GM19455 (cell line): ENCODE data around the gene THOC6.

Experiments used
- ATAC-seq: cut with Tn5 transposase; IDR thresholded peaks from one replicate; pipeline ENCODE4 v1.9.1; 2021; ENCODE audit not compliant: unreplicated experiment

The THOC6 gene

GRCh38 chr16:3014971-3015370 lies 8.9 kb upstream of the THOC6 start:
- no peak for ATAC-seq

DNA sequence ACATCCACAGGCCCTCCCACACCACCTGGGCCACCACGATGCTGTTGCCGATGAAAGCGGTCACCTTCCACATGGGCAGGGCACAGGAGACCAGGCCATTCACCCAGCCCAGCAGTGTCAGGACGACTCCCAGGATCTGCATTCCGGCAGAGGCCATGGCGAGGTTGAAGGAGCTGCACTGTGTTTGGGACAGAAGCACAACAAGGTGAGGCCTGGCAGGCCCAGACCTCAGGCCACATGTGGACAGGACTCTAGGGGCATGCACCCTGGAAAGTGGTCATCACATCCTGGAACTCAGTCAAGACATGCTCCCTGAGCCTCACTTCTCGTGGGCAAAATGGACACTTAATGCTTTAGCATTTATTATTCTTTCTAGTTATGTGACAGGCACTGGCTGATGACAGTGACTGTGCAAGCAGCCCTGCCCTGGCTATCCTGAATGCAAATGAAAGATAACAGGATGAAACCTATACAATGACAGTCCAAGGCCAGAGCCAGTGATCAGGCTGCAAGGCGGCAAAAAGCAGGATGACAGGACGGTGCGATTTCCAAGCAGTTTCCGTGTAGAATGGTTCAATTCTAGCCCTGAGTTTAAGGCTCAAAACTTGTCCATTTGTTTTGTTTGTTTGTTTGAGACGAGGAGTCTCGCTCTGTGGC lies 7.8 kb upstream of the THOC6 start:
- no peak for ATAC-seq

GRCh38 chr16:3017344-3017743 lies 6.5 kb upstream of the THOC6 start:
- ATAC-seq, result no peak

DNA sequence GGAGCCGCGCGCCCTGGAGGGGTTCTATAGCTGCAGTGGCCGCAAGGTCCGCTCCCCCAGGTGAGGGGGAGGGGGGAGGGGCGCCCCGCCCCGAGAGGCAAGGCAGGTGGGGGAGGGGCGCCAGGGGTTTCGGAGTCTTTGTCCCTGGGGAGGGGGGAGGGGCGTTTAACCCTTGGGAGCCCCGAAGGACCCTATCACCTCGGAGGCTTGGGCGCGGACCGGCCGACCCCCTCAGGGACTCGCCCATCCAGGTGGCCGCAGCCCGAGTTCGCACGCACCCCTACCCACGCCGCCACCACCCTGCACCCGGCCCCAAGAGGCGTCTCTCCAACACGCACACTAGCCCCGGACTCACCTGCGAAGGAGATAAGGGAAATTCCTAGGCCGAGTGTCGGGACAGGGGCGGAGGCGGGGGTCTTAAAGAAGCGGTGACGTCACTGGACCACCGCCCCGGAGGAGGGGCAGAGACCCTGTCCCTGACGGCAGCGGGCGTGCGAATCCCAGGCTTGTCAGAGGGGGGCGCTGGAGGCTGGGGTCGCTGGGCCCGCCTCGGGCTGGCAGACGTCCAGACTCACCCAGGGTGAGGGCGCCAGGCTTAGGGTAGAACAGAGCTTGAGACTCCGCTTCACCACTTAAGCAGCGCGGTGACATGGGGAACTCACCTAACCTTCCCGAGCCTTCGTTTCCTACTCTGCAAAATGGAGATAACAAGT lies 5.9 kb upstream of the THOC6 start, which contains the start of gene CLDN6:
CLDN6 (minus strand) TSS at position 390 of the 713 bp plus-strand sequence. CDS start 2,162 bp downstream, outside the sequence.
- no peak for ATAC-seq

GRCh38 chr16:3019594-3020246 lies 4.1 kb upstream of the THOC6 start:
- no peak for ATAC-seq

DNA sequence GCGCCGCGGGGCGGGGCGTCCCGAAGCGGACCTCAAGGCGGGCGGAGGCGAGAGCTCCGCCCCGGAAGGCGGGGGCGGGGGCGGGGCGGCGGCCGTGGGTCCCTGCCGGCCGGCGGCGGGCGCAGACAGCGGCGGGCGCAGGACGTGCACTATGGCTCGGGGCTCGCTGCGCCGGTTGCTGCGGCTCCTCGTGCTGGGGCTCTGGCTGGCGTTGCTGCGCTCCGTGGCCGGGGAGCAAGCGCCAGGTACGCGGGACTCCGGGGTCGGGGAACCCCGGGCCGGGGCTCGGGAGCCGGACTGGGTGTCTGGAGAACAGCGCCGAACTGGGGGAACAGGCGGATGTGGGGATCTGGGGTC lies 3.6 kb upstream of the THOC6 start, which contains the start of gene TNFRSF12A:
TNFRSF12A (plus strand) TSS at position 122 of the 357 bp plus-strand sequence; CDS start at position 152, 30 bp downstream.
- no peak for ATAC-seq

DNA sequence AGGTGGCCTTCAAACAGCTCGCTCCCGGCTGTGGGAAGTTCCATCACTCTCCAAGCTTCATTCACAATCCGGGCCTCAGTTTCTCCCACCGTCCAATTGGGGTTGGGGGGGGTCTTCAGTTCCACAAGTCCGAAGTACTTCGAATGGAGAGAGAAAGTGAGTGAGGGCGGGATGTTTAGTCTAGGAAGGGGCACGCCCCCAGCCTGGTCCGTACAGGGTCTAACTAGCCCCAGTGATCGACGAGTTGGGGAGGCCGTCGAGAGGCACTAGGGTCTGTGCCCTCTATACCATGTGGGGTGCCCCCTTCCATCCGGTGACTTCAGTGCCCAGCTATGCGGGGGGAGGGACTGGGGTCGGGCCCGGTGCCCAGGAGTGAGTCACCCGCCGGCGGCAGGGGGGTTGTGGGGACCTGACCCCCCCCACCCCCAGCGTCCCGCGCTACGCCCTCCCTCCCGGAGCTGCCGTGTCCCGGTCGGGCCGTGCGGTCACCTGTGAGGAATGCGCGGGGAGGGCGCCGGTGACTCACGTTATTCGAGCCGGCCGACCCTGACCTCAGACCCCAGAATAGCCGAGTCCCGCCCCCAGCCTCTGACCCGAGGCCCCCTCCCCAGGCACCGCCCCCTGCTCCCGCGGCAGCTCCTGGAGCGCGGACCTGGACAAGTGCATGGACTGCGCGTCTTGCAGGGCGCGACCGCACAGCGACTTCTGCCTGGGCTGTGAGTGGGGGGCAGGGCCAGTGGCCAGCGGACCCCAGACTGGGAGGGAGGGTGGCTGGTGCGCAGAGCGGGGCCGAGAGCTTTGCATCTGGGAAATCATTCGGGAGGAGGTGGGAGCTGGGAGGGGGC lies 3.0 kb upstream of the THOC6 start:
- no peak for ATAC-seq

DNA sequence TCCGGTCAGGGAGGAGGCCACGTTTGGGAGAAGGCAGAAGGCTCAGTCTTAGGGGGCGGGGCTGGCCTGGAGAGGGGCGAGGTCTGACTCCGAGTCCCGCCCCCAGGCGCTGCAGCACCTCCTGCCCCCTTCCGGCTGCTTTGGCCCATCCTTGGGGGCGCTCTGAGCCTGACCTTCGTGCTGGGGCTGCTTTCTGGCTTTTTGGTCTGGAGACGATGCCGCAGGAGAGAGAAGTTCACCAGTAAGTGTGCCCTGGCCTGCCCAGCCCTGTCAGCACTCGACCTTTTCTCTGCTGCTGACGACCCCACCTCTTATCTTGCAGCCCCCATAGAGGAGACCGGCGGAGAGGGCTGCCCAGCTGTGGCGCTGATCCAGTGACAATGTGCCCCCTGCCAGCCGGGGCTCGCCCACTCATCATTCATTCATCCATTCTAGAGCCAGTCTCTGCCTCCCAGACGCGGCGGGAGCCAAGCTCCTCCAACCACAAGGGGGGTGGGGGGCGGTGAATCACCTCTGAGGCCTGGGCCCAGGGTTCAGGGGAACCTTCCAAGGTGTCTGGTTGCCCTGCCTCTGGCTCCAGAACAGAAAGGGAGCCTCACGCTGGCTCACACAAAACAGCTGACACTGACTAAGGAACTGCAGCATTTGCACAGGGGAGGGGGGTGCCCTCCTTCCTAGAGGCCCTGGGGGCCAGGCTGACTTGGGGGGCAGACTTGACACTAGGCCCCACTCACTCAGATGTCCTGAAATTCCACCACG lies 2.2 kb upstream of the THOC6 start:
- no peak for ATAC-seq

- ATAC-seq, result no peak
These were observed 1.6 kb upstream of the THOC6 start for GRCh38 chr16:3022208-3022683.

DNA sequence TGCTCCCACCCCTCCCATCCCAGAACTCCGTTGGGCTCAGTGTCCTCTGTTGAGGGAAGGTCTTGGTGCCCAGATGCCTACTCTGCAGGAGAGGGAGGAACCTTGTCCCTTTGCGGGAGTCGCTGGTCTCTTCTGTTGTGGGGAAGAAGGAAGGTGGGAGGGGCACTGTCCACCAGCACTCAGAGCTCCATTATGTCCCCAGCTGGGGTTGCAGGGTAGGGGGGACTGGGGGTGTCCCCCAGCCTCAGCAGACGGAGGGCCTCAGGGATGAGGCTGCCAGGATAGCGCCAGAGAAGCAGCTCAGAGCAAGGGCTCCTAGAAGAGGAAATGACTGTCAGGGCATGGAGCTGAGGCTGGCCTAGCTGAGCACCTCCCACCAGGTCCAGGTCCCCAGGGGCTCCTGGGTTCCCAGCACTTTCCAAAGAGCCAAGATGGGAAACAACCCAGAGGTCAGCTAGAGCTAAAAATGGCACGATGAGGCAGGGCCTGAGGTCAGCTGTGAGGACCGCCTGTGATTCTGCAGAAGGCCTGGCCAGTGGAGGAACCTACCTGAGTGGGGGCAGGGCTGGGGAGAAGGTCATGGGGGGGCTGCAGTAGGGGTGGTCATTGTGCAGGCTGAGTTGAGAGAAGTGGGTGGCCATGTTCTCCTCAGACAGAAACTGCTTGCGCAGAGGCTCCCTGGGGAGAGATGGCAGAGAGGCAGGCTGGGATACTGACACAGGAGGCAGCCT lies 986 bp upstream of the THOC6 start:
- ATAC-seq, result no peak

- no peak for ATAC-seq
These were observed 493 bp upstream of the THOC6 start for GRCh38 chr16:3023415-3023668.

- ATAC-seq, result no peak
These were observed 1.5 kb downstream of the THOC6 start for GRCh38 chr16:3025032-3026002.

DNA sequence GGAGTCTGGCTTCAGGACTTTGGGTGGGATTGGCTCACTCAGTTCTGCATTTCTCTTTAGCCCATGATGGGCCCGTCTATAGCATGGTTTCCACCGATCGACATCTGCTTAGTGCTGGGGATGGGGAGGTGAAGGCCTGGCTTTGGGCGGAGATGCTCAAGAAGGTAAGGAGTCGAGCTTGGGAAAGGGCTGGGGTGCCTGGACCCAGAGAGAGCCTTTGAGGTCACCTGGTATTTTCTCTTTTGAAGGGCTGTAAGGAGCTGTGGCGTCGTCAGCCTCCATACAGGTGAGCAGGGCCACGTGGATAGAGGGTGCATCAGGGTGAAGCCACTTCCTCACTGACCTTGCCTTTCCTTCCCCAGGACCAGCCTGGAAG lies 2.2 kb downstream of the THOC6 start:
- ATAC-seq, result no peak

- ATAC-seq, result no peak
These were observed 3.0 kb downstream of the THOC6 start for GRCh38 chr16:3026609-3027488.

DNA sequence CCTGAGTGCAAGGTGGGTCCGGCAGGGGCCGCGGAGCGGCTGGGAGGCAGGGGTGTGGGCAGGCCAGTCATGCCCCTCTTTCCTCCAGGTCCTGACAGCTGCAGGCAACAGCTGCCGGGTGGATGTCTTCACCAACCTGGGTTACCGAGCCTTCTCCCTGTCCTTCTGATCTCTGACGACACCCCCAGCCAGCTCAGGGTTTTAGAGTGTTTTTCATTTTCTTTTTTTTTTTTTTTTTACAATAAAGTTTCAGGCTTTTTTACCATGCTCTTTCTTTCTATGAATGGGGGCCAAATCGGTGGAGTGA lies 3.6 kb downstream of the THOC6 start:
- no peak for ATAC-seq

GRCh38 chr16:3027983-3028715 lies 4.3 kb downstream of the THOC6 start:
- ATAC-seq, result no peak

GRCh38 chr16:3028716-3029319 lies 5.0 kb downstream of the THOC6 start:
- no peak for ATAC-seq
